ENCODE data around the gene PRELP. TPM values are rescaled to one million over a fixed set of nuclear protein-coding genes. Genes with fewer than 3 reads are reported as not detected.

Gene PRELP
- total and polyA plus RNA-seq, 7 donors, result 0.92 to 133 (median 45.7) TPM

DNA sequence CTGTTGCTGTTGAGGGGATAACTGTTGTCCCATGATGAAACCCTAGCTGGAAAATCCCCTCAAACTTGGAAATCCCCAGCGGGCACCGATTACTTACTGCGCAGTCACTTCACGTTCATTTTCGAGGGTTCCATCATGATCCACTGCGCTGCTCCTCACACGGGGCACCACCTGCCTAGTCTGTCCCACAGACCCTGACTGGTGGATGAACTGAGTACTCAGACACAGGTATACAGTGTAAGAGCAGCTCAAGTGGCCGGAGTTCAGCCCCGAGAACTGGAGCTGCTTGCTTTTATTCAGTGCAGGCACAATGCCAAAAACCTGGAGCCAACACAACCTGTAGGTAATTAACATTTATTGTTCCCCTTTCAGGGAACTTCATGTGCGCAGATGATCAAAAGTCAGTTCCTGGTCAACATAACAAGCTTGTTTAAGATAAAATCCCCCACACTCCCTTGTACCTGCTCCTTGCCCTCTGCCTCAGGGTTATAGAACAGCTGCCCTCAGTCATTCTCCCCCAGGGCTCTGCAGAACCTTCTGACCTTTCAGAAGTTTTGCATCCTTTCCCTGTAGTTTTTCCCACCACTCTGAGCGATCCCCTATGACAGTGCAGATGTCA is 46.5 kb upstream of the PRELP start:
- no peaks in the 10 kb centered on the region for H3K9me3 ChIP-seq
- no peaks in the 10 kb centered on the region for H3K27me3 ChIP-seq
- DNase-seq, result no peak
- peak overlapping the region in 1 of 4 donors; percentile 5 for H3K4me3 ChIP-seq
- no peaks in the 10 kb centered on the region for H3K36me3 ChIP-seq
- no peak overlapping the region for H3K27ac ChIP-seq
- peaks cover 0 to 23% (median 20%) of the 10 kb centered on the region in 4 donors for H3K4me1 ChIP-seq
- intact Hi-C loops (cut with DNase I), result no loop called here
- WGBS, 2 donors, result 11 to 60% methylated on average over 11 of the region's 11 CpGs
- TF ChIP-seq POLR2A (IDR thresholded peaks at IDR 0.05) (peak in 1 of 2 donors; percentile 62), POLR2AphosphoS5 (IDR thresholded peaks at IDR 0.05) (peak in 1 of 4 donors; percentile 19), EP300 (IDR thresholded peaks at IDR 0.05) (no peak)

- H3K27ac ChIP-seq, result no peak overlapping the region
- no peaks in the 10 kb centered on the region for H3K9me3 ChIP-seq
- peaks cover 0 to 18% (median 16%) of the 10 kb centered on the region in 4 donors for H3K4me1 ChIP-seq
- DNase-seq, result no peak
- no peaks in the 10 kb centered on the region for H3K36me3 ChIP-seq
- TF ChIP-seq EP300 (IDR thresholded peaks at IDR 0.05) (no peak), POLR2AphosphoS5 (IDR thresholded peaks at IDR 0.05) (no peak), POLR2A (IDR thresholded peaks at IDR 0.05) (no peak)
- TF ChIP-seq, protein P1, sequence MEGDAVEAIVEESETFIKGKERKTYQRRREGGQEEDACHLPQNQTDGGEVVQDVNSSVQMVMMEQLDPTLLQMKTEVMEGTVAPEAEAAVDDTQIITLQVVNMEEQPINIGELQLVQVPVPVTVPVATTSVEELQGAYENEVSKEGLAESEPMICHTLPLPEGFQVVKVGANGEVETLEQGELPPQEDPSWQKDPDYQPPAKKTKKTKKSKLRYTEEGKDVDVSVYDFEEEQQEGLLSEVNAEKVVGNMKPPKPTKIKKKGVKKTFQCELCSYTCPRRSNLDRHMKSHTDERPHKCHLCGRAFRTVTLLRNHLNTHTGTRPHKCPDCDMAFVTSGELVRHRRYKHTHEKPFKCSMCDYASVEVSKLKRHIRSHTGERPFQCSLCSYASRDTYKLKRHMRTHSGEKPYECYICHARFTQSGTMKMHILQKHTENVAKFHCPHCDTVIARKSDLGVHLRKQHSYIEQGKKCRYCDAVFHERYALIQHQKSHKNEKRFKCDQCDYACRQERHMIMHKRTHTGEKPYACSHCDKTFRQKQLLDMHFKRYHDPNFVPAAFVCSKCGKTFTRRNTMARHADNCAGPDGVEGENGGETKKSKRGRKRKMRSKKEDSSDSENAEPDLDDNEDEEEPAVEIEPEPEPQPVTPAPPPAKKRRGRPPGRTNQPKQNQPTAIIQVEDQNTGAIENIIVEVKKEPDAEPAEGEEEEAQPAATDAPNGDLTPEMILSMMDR (IDR thresholded peaks at IDR 0.05), result no peak
- no peak overlapping the region for H3K4me3 ChIP-seq
- 91 to 96% methylated on average over 7 of the region's 7 CpGs for WGBS, 2 donors
- intact Hi-C loops (cut with DNase I), result no loop called here
- no peaks in the 10 kb centered on the region for H3K27me3 ChIP-seq
Observed at GRCh38 chr1:203435615-203436014, 40.0 kb upstream of the PRELP start.

DNA sequence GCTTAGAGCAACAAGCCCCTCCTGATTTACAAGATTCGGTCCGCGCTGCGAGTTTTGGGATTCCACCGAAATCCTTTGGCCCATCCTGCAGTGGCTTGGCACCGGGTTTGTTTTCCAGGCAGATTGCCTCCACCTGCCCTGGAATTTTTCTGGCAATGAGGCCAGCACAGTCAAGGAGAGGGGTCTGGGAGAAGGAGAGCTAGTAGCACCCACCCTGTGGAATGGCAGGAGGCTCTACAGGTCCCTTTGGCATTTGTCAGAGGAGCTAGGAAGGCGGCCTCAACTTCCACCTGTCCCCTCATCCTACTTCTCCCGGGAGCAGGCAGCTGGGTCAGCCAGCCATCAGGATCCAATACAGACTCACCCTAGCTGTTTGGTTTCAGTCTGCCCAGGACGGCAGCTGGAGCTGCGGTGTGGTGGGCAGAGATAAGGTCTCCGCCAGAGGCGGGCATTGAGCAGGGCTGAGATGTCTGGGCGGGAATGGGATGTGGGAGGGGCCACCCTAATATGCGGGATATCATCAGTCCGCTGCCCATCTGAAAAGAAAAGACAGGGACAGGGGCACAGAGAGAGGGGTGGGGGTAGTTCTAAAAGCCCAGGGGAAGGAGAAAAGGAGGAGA is 37.8 kb upstream of the PRELP start:
- intact Hi-C loops (cut with DNase I), result loop anchor here (2.0 kb wide), 1 partner anchor 29 kb away; no protein-coding TSS in a partner anchor
- no peak for DNase-seq
- Histone ChIP-seq H3K4me3 (no peak overlapping the region), H3K9me3 (no peaks in the 10 kb centered on the region), H3K36me3 (no peaks in the 10 kb centered on the region), H3K4me1 (peaks cover 0 to 29% (median 27%) of the 10 kb centered on the region in 4 donors), H3K27ac (no peak overlapping the region), H3K27me3 (no peaks in the 10 kb centered on the region)
- WGBS, 2 donors, result 89 to 90% methylated on average over 15 of the region's 15 CpGs
- TF ChIP-seq, protein P1 (IDR thresholded peaks at IDR 0.05), result no peak
- TF ChIP-seq EP300 (IDR thresholded peaks at IDR 0.05) (no peak), POLR2A (IDR thresholded peaks at IDR 0.05) (no peak), POLR2AphosphoS5 (IDR thresholded peaks at IDR 0.05) (no peak)

DNA sequence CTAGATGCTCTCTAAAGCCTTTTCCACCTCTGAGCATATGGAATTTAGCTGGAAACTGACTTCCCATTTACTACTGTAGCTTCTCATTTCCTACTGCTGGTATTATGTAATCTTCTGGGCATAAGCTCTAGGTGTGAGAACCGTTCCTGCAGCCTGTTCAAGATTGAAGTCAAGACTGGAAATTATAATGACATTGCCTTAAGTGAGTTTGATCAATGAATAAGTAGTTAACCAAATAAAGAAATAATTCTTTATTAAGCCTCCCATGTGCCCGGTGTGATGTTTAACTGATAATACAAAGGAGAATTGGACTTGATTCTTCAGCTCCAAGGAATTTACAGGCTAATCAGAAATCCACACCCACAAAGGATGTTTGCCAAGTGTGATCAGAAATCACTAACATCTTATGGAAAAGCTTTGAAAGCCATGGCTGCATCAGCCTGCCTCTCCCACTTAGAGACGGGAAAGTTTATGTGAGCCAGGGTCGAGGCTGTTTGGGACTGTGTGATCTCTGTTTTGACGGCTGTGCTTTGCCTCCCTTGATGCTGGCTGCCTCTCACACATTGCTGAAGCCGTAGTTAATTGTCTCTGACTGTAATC is 36.4 kb upstream of the PRELP start:
- TF ChIP-seq POLR2A (IDR thresholded peaks at IDR 0.05) (no peak), EP300 (IDR thresholded peaks at IDR 0.05) (no peak), POLR2AphosphoS5 (IDR thresholded peaks at IDR 0.05) (no peak)
- TF ChIP-seq, protein P1 (IDR thresholded peaks at IDR 0.05), result no peak
- Histone ChIP-seq H3K27ac (peak overlapping the region in 2 of 4 donors; percentile 58 to 68), H3K4me3 (no peak overlapping the region), H3K27me3 (no peaks in the 10 kb centered on the region), H3K9me3 (no peaks in the 10 kb centered on the region), H3K4me1 (peaks cover 0 to 30% (median 29%) of the 10 kb centered on the region in 4 donors), H3K36me3 (no peaks in the 10 kb centered on the region)
- DNase-seq, result no peak
- 14 to 50% methylated on average over 6 of the region's 6 CpGs for WGBS, 2 donors
- intact Hi-C loops (cut with DNase I), result loop anchor here (2.0 kb wide), 1 partner anchor 30 kb away; no protein-coding TSS in a partner anchor

- Histone ChIP-seq H3K4me3 (no peak overlapping the region), H3K4me1 (peaks cover 0 to 33% (median 29%) of the 10 kb centered on the region in 4 donors), H3K27ac (peak overlapping the region; percentile 34 to 68 (median 53)), H3K36me3 (no peaks in the 10 kb centered on the region), H3K9me3 (peaks cover 0 to 4% (median 0%) of the 10 kb centered on the region in 4 donors), H3K27me3 (no peaks in the 10 kb centered on the region)
- WGBS, 2 donors, result 13 to 33% methylated on average over 7 of the region's 7 CpGs
- intact Hi-C loops (cut with DNase I), result loop anchor here (1.0 to 2.0 kb wide), 3 partner anchors 71 to 168 kb away; no protein-coding TSS in a partner anchor
- peak; percentile 95 for DNase-seq
- peak in 2 of 4 donors; percentile 42 to 51 for TF ChIP-seq POLR2AphosphoS5 (IDR thresholded peaks at IDR 0.05)
- TF ChIP-seq, protein P1 (IDR thresholded peaks at IDR 0.05), result peak; percentile 69 to 83 (median 76)
- TF ChIP-seq EP300 (IDR thresholded peaks at IDR 0.05), result no peak
- TF ChIP-seq POLR2A (IDR thresholded peaks at IDR 0.05), result no peak
Observed at GRCh38 chr1:203440771-203441170, 34.8 kb upstream of the PRELP start.

Data from sigmoid colon (tissue), 7 donors.